ENCODE data around the gene TSPOAP1.

TSPOAP1 gene

DNA sequence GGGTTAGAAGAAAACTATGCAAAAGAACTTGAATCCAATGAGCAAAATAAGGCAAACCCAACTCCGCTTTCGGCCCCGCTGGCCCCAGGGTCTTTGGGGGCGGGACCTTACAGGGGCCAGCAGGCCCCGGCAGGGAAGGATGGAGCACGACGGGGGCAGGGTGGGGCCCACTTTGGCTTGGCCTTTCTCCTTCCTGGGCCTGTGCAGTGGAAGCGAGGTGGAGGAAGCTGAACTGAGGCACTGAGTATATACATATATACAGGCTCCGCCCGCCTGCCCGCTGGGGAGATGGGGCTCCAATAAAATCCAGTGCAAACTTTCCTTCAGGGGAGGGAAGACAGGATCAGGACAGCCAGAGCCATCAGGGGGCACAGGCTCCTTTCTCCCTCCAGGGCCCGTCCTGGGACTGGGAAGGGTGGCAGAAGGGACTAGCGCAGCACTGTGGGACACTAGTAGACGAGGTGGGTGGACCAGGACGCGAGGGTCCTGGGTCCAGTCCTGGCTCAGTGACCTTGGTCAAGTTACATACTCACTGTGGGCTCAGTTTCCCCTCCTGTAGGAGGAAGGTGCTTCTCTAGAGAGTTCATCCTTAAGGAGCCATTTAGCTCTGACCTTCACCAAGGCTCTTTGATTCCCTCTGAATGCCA is 27.0 kb downstream of the TSPOAP1 start:
- DNase-seq, result no peak

DNA sequence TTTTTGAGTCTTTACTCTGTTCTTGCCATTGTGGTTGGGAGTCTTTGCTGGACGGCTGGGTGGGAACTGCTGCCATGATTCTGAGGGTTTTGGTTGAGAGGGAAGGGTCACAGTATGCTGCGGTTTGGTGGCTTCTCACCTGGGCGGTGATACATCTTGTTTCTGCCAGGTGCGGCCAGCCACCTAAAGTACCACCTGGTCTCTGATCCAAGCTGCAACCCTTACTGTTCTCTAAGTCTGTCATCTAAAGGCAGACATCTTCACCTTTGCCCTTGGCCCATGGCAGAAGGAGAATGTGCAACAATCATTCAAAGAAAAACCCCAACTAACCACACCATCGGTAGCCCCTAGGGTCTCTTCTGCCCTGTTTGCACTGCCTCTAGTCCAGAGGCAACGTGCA is 28.3 kb downstream of the TSPOAP1 start:
- DNase-seq, result no peak

DNA sequence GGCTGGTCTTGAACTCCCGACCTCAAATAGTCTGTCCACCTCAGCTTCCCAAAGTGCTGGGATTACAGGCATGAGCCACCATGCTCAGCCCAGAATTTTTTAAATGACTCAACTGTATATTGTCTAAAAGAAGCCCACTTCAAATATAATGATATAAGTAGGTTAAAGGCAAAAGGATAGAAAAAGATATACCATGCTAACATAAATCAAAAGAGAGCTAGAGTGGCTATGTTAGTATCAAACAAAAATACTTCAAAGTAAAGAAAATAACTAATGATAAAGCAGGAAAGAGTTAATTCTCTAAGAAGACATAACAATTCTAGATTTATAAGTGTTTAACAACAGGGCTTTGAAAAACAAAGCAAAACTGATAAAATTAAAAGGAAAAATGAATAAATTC is 34.6 kb downstream of the TSPOAP1 start:
- no peak for DNase-seq

DNA sequence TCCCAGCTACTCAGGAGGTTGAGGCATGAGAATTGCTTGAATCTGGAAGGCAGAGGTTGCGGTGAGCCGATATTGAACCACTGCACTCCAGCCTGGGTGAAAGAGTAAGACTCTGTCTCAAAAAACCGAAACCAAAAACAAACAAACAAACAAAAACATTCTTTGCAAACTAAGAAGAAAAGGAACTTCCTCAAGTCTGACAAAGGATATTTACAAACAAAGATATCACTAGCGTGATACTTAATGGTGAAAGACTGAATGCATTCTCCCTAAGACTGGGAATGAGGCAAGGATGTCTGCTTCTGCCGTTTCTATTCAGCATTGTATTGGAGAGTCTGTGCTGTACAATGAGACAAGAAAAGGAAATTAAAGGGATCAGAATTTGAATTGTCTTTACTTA is 37.3 kb downstream of the TSPOAP1 start:
- DNase-seq, result no peak

DNA sequence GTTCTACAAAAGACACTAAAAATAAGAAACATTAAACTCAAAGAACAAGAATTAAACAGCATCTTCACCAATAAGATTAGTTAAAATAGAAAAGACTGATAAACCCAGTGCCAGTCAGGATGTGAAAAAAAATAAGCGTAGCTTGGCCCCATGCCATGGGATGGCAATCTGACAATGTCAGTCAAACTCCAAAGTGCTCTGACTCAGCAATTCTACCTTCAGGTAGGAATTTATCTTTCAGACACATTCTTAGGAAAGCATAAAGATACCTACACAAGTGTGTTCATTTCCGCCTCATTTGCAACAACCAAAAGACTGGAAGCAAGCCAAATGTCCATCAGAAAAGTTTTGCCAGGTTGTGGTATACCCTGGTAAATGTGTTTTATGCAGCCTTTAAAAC is 38.7 kb downstream of the TSPOAP1 start:
- DNase-seq, result no peak

DNA sequence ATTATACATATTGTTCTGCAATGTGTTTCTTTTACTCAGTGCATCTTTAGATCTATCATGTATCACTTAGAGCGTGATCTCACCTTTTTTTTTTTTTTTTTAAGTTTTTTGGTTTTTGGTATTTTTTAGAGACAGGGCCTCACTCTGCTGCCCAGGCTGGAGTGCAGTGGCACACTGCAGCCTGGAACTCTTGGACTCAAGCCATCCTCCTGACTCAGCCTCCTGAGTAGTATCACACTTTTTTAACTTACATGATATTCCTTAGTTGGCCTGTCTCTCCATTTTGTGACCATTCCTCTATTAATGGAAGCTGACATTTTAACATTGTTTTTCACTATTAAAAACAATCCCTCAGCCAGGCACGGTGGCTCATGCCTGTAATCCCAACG is 43.2 kb downstream of the TSPOAP1 start:
- no peak for DNase-seq

DNA sequence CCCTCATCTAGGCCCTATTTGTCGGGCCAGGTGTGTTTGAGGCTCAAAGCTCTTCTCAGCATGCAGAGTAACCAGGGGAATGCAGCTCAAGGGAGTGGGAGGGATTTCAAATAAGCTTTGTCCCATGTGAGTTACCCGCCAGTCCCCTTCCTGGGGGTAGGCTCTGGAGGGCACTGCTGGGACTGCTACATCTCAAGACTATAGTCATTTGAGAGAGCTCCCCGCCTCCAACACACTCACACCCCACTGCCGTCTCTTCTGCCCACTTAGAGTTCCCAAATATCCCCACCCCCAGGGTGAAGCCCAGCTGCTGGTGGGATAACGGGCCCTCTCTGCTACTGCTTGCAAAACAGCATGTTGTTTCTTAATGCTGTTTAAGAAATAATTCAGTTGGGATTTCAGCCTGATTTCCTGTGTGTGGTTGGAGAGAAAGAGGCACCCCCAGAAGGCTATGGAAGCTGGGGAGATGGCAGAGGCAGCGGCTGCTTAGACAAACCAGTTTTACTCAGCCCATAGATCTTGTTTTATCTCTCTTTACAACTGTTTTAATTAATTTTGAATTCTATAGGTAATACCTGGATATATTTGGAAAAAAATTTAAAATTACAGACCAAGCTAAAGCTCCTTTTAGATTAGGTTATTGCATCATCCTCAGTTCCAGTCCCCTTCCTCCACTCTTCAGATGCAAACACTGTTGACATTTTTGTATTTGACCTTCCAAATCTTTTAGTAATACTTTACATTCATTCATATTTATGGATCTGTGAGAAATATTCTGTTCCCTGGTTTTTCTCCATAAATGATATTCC is 43.8 kb downstream of the TSPOAP1 start:
- DNase-seq, result no peak

DNA sequence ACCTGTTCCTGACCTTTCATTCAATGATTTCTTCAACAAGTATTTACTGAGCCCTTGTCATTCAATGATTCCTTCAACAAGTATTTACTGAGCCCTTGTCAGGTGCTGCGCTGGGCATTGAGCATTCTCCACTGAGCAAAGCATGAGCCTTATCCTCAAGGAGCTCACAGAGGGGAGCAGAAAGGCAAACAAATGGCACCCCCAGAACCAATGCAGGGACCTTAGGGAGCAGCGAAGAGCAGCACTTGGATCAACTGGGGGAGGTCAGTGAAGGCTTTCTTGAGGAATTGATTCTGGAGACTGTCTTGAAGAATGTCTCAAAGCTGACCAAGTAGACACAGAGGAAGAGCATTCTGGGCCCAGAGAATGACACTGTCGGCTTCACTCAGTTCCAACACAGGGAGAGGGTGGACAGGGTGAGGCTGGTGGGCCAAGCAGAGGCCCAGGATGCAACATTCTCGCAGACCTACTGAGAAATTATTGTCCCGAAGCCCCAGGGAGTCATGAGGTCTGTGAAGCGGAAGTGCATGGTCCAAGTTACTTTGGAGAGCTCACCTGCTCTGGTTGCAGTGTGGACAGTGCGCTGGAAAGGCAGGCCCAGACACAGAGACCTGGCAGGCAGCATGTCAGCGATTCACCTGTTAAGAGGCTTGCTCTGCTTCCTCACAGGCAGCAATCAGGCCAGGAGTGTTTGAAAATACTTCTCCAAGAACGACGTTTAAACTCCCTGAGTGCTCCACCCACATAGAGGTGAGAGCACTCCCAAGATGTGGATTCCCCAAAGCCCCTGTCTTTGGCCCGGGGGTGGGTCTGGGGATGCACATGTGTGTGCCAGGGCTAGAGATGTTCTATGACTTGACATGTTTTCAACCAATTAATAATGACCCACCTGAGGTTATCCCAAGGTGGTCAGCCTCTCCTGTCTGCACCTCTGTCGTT is 44.7 kb downstream of the TSPOAP1 start:
- DNase-seq, result no peak

DNA sequence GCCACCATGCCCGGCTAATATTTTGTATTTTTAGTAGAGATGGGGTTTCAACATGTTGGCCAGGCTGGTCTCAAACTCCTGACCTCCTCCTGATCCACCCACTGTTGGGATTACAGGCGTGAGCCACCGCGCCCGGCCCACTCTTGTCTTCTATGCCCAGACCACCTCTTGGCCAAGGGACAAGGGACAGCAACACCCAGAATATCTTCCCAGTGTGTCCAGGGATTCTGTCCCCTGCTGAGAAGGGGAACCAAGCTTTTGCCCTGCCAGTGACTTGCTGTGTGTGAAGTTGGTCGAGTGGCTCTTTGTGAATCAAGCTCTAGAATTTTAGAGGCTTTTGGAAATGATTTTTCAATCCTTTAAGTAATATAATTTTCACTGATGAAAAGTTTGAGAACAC is 46.2 kb downstream of the TSPOAP1 start:
- no peak for DNase-seq

DNA sequence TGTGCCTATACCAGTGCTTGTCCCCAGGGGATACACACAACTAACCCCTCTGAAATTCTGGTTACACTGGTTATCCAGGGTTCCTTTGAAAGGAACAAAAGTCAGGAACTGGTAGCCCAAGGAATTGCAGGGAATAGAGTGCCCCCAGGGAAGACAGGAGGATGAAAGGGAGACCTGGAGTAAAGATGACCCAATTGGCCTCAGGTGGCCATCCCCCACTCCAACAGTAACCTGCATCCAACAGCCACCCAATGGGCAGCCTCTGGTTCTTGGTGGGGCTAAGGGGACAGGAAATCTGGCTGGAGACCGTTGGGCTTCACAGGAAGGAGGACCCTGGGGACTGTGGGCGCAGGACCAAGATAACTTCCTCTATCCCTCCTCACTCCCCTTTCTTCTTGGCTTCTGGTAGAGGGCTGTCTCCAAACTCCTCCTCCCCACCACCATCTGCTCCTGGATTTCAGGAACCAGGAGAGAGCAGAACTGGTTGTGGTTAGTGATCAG is 47.0 kb downstream of the TSPOAP1 start:
- DNase-seq, result no peak

DNA sequence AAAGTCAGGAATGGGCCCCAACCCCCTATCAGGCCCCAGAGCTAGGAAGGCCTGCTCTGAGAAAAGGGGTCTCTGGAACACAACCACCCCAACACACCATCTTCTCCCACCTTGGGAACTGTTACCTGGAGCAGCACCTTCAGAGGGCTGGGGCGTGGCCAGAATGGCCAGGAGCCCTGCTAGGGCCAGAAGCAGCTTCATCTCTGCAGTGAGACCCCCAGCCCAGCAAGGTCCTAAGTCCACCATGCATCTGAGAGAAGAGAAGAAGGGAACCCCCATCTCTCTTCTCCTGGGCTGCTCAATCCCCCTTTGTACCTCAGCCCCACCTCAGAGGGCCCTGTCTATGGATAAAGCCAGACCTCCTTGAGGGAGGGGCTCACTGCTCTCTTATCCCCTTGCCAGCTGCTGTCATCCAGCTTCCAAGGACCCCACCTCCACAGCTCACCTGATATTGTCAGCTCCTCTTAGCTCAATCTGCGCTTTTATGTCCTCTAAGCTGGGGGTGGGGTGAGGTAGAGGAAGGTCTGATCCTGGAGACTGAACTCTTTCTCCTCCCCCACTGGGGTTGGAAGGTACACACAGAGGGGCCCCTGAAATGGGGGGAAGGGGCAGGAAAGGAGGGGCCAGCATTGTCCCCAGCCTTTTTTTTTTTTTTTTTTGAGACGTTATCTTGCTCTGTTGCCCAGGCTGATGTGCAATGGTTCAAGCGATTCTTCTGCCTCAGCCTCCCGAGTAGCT is 47.9 kb downstream of the TSPOAP1 start, which contains the start of gene MPO:
Gene MPO, minus strand, starts transcription at position 456 of the 738 bp plus-strand sequence. Its CDS starts 177 bp downstream, at position 279.
- no peak for DNase-seq

DNA sequence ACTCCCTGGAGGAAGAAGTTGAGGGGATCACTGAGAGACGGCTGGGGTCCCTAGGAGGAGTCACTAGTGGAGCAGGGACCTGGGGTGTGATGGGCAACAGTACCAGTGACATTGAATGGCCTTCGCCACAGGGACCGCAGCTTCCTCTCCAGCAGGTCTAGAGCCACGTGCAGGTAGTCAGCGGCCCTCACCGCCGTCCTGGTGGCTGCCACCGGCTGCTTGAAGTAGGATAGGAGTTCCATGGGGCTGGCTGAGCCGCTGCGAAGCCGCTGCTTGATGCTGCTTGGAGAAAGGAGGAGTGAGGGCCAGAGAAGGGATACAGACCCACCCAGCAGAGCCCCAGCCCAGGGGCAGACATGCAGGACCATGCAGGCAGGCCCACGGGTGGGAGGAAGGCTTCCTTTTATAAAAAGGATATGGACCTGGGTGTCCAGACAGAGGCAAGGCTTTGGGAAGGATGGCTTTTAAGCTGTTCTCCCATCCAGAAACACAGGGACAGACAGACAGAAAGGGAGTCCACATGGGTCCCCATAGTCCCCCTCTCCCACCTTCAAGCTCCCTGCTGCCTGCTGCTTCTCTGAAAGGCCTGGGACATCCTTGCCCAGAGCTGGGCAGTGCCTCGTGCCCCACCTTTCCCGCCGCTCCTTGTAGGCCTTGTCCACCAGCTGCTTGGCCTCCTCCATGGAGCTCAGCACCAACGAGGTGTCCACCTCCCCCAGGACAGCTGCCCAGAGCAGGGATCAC is 48.7 kb downstream of the TSPOAP1 start:
- no peak for DNase-seq

DNA sequence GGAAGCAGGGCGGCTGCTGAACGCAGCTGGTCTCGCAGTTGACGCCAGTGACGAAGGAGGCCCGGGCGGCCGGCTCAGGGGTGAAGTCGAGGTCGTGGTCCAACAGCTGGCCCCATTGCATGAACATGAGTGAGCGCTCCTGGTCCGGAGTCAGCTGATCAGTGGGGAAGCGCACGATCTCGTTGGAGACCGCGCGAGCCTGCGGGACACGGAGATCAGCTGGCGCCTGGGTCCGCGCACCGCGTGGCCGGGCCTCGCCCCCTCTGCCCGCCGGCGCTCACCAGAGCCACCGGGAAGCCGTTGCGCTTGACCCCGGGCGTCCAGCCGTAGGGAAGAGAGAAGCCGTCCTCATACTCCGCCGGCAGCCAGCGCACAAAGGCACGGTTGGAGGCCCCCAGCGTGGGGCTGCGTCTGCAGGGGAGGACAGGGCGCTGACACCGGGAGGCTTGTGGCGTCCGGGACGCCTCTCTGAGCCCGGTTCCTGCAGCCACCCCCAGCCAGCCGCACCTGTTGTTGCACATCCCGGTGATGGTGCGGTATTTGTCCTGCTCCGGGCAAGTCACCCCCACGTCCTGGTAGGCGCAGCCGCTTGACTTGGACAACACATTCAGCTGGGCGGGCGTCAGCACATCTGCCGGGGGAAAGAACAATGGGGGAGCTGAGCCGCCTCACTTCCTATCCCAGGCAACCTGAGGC is 49.4 kb downstream of the TSPOAP1 start:
- DNase-seq, result no peak

DNA sequence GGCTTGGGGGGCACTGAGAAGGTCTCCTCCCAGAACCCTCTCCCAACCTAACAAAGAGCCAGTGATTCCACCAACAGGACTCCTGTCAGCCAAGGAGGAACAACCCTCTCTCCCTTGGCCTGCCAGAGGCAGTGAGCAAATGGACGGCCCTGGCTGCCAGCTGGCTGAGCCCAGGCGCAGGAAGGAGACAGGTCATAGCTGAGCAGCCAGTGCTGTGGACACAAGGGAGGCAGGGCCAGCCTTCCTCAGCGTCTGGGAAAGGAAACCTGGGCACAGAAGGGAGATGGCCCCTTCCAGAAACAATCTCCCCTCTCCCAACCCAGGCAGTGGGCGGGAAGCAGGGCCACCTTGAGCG is 50.0 kb downstream of the TSPOAP1 start:
- DNase-seq, result no peak

DNA sequence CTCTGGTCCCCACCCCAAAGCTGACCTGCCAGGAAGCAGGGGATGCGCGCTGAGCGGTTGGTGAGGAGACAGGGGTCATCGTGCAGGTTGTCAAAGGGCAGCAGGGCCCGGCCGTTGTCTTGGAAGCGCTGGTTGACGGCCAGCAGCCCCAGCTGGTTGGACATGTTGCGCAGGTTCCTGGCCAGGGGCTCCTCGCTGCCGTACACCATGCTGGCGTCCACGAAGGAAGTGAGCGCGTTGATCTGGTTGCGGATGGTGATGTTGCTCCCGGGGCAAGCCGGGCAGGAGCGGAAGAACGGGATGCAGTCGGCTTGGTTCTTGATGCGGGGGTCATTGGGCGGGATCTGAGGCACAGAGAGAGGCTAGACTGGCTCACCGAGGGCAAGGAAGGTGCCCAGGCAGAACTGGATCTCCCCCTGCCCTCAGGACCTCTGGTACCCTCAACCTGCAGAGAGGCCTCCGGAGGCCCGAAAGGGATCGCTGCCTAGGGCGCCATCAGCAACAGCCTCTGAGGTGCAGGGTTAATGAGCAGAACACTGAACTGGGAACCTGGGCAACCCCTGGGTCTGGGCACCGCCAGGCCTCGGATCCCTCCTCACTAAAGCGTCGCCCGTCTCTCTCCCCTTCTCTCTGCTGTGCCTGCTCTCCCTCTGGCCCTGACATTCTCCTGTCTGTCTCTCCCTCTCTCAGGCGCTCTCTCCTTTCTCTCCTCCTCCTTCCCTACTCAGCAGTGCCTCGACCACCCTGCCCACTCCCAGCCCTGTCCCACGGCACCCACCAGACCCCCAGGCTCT is 50.6 kb downstream of the TSPOAP1 start:
- DNase-seq, result no peak

DNA sequence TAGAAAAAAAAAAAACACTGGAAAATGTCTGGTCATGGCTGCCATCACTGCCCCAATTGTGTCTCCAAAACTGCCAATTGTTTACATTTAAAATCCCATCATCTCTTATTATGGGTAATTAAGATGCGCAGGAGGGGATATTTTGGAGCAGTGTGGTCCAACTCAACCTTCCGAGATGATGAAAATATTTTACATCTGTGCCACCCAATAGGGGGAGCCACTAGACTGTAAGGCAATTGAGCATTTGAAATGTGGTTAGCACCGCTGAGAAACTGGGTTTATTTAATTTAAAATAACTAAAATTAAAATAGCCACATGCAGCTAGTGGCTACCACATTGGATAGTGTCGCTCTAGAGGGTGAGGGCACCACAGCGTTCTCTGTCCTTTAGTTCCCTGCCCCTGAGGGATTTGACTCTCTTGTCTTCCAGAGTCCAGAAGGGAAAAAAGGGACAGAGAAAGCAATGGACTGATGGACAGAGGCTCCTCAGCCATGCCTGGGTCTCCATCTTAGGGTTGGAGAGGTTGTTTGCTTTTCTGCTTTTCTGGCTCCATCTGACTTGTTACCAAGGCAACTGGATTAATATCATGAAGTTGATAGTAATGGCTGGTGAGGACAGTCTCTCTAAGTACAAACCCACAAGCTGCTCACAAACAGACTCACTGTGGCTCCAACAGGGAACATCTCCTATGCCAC is 51.3 kb downstream of the TSPOAP1 start:
- DNase-seq, result no peak

DNA sequence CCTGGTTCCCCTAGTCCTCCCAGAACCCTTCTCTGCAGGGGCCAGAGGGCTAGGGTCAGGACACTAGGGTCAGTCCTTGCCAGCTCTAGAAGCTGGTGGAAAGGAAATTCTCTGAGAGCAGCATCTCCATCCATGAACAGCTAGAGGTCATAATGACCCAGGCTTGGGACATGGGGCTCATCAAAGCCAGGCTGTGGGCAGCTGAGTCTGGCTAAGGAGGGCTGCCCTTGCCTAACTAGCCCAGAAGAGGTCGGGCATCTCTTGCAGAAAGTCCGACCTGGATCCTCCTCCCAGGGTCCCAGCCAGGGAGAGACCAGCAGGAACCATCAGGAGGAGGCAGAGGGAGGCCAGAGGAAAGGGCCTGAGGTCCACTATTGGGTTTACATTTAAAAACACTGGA is 52.2 kb downstream of the TSPOAP1 start:
- DNase-seq, result no peak

DNA sequence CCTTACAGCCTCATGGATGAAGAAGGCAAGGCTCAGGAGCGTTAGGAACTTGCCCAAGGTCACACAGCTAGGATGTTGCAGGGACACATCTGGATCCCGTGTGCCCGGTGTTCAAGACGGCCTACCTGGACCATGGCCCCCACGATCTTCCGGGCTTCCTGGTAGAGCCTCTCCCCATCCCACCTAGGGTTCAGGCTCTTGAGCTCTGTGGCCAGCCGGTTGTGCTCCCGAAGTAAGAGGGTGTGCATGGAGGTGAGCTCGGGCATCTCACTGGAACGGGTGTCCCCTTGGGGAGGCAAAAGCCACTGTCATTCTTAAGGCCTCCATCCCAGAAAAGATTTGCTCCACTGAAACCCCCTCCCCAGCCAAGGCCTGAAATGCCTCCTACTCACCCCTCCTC is 53.2 kb downstream of the TSPOAP1 start:
- no peak for DNase-seq

DNA sequence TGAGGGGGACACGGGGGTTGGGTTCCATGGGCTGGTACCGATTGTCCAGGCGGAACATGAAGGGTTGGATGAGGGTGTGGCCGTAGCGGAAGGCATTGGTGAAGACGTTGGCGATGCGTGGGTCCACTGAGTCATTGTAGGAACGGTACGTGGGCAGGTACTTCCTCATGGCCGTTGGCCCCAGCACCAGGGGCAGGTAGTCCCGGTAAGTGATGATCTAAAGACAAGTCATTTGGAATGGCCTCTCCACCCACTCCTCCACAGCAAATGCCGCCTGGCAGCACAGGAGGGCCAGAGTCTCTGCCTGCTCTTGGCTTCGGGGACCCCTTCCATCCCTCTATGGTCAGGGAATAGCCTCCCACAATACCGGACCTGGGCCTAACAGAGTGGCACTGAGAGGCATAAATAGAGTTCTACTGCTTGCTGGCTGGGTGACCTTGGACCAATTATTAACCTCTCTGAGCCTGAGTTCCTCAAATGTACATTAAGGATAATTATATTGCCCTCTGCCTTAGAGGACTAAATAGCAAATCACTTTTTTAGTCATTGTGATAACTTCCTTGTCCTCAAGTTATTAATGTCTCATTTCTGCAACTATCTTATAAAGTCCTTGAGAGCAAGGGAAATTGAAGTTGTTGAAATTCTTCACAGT is 55.0 kb downstream of the TSPOAP1 start:
- DNase-seq, result no peak

All from stimulated activated CD4-positive, alpha-beta T cell treated with anti-CD3 and anti-CD28 coated beads, Interleukin-1b, Interleukin-23, amount 100 ng/mL, for 48 hours (primary cell).